NK-92 treated with Interleukin-12 subunit alpha and Interleukin-12 subunit beta, amount 100 ng/mL, for 24 hours (cell line): ENCODE data around the gene OLFML1.

Source experiments
- DNase-seq: peaks from one replicate; lab custom pipeline; 2025; lab: John Stamatoyannopoulos, UW

Gene OLFML1

DNA sequence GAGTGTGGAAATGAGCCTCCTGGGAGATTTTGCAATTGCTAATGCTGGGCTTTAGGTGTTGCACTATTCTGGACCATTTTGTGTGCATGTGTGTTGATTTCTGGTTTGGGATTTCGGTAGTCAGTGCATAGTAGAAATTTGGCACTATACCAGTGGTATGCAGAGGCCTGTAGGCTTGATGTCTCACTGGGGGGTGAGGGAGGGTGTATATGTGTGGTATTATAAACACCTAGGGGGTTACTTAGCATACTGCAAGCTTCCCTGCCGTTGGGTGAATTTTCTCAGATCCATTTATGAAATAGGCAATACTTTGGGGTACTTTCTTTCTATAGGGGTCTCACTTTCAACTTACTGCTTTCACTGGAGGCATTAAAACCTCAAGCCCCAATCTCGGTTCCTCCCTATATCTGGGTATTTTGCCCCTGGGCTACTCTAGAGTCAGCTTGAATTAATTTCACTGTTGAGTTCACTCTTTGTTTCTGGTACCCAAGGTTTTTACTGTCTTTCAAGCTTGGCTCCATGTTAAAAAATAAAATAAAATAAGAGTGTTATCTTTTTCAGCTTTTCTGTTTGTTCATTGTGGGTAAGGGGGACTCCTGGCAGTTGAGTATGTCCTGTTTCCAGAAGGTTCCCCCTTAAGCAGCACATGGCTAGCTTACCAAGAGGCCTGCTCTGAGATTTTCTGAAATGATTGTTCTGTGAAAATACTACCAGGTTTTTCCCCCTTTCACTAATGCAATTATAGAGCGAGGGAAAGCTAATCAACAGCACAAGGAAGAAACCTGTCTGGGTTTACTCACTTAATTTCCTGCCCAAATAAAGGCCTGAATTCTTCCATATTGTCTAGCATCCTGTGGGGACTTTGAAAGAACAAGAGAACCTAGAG lies 74.3 kb downstream of the OLFML1 start:
- DNase-seq = no peak
